ENCODE data around the gene TEX9. TPM values are rescaled to one million over a fixed set of nuclear protein-coding genes. Genes with fewer than 3 reads are reported as not detected.

The TEX9 gene
- total and polyA plus RNA-seq, 4 experiments from 2014 or later: 0.37 to 2.3 (median 2.2) TPM; not detected in 1

- H3K27me3 ChIP-seq (ENCODE audit: insufficient read depth, low read length): no peaks in the 10 kb centered on the region
- no peak overlapping the region for H3K4me3 Mint-ChIP-seq
- H3K4me3 ChIP-seq (ENCODE audit: low read length in 2 of 2): no peak overlapping the region
- ChIA-PET POLR2A (ENCODE audit: partially characterized antibody) (no interaction called here), CTCF (ENCODE audit: partially characterized antibody) (no interaction called here)
- intact Hi-C loops (cut with micrococcal nuclease): no loop called here
- no peak overlapping the region for H3K27ac Mint-ChIP-seq
- no peak for DNase-seq
- H3K36me3 ChIP-seq (ENCODE audit: insufficient read depth, low read length): no peaks in the 10 kb centered on the region
- H3K27ac ChIP-seq (ENCODE audit: low read depth, low read length): no peak overlapping the region
- peaks cover 0 to 3% of the 10 kb centered on the region in 2 donors for H3K36me3 Mint-ChIP-seq
- peaks cover 0 to 3% of the 10 kb centered on the region in 2 donors for H3K9me3 ChIP-seq (ENCODE audit: control insufficient read depth in 1 of 2, low read length in 2 of 2)
- no peaks in the 10 kb centered on the region for H3K4me1 Mint-ChIP-seq
- H3K9me3 Mint-ChIP-seq: peaks cover 0 to 52% (median 47%) of the 10 kb centered on the region in 8 donors
- peaks cover 0 to 2% of the 10 kb centered on the region in 2 donors for H3K27me3 Mint-ChIP-seq
- H3K4me1 ChIP-seq (ENCODE audit: insufficient read depth, low read length): no peaks in the 10 kb centered on the region
These were observed 37.3 kb upstream of the TEX9 start for GRCh38 chr15:56327721-56328502.

GRCh38 chr15:56337084-56337725 lies 28.0 kb upstream of the TEX9 start:
- Histone ChIP-seq H3K27ac (ENCODE audit: low read depth, low read length) (no peak overlapping the region), H3K36me3 (ENCODE audit: insufficient read depth, low read length) (no peaks in the 10 kb centered on the region), H3K9me3 (ENCODE audit: control insufficient read depth in 1 of 2, low read length in 2 of 2) (no peaks in the 10 kb centered on the region), H3K4me1 (ENCODE audit: insufficient read depth, low read length) (no peaks in the 10 kb centered on the region), H3K27me3 (ENCODE audit: insufficient read depth, low read length) (no peaks in the 10 kb centered on the region), H3K4me3 (ENCODE audit: low read length in 2 of 2) (no peak overlapping the region)
- no peak for DNase-seq
- intact Hi-C loops (cut with micrococcal nuclease): no loop called here
- POLR2A ChIA-PET (ENCODE audit: partially characterized antibody): no interaction called here
- no peak overlapping the region for H3K4me3 Mint-ChIP-seq
- peaks cover 0 to 3% of the 10 kb centered on the region in 2 donors for H3K36me3 Mint-ChIP-seq
- H3K27me3 Mint-ChIP-seq: peaks cover 1 to 8% of the 10 kb centered on the region in 2 donors
- no peak overlapping the region for H3K27ac Mint-ChIP-seq
- peaks cover 6 to 46% (median 32%) of the 10 kb centered on the region in 8 donors for H3K9me3 Mint-ChIP-seq
- no peaks in the 10 kb centered on the region for H3K4me1 Mint-ChIP-seq
- CTCF ChIA-PET (ENCODE audit: partially characterized antibody): no interaction called here

GRCh38 chr15:56339594-56339993 lies 25.6 kb upstream of the TEX9 start:
- ChIA-PET POLR2A (ENCODE audit: partially characterized antibody) (no interaction called here), CTCF (ENCODE audit: partially characterized antibody) (no interaction called here)
- peaks cover 2 to 23% (median 15%) of the 10 kb centered on the region in 8 donors for H3K9me3 Mint-ChIP-seq
- H3K4me3 ChIP-seq (ENCODE audit: low read length in 2 of 2): no peak overlapping the region
- peaks cover 1 to 8% of the 10 kb centered on the region in 2 donors for H3K27me3 Mint-ChIP-seq
- H3K9me3 ChIP-seq (ENCODE audit: control insufficient read depth in 1 of 2, low read length in 2 of 2): no peaks in the 10 kb centered on the region
- H3K27ac Mint-ChIP-seq: no peak overlapping the region
- no peak for DNase-seq
- H3K27me3 ChIP-seq (ENCODE audit: insufficient read depth, low read length): no peaks in the 10 kb centered on the region
- no peak overlapping the region for H3K27ac ChIP-seq (ENCODE audit: low read depth, low read length)
- H3K36me3 ChIP-seq (ENCODE audit: insufficient read depth, low read length): no peaks in the 10 kb centered on the region
- H3K36me3 Mint-ChIP-seq: no peaks in the 10 kb centered on the region
- no peak overlapping the region for H3K4me3 Mint-ChIP-seq
- no peaks in the 10 kb centered on the region for H3K4me1 Mint-ChIP-seq
- H3K4me1 ChIP-seq (ENCODE audit: insufficient read depth, low read length): no peaks in the 10 kb centered on the region
- intact Hi-C loops (cut with micrococcal nuclease): no loop called here

GRCh38 chr15:56341201-56341600 lies 24.0 kb upstream of the TEX9 start:
- POLR2A ChIA-PET (ENCODE audit: partially characterized antibody): no interaction called here
- no peak overlapping the region for H3K4me3 Mint-ChIP-seq
- H3K27me3 ChIP-seq (ENCODE audit: insufficient read depth, low read length): no peaks in the 10 kb centered on the region

GRCh38 chr15:56342653-56343052 lies 22.6 kb upstream of the TEX9 start:
- Mint-ChIP-seq H3K36me3 (no peaks in the 10 kb centered on the region), H3K27ac (no peak overlapping the region), H3K9me3 (peaks cover 0 to 10% (median 6%) of the 10 kb centered on the region in 8 donors), H3K4me3 (no peak overlapping the region), H3K27me3 (peaks cover 5 to 8% of the 10 kb centered on the region in 2 donors), H3K4me1 (no peaks in the 10 kb centered on the region)
- Histone ChIP-seq H3K27ac (ENCODE audit: low read depth, low read length) (no peak overlapping the region), H3K27me3 (ENCODE audit: insufficient read depth, low read length) (no peaks in the 10 kb centered on the region), H3K36me3 (ENCODE audit: insufficient read depth, low read length) (no peaks in the 10 kb centered on the region), H3K4me1 (ENCODE audit: insufficient read depth, low read length) (no peaks in the 10 kb centered on the region), H3K4me3 (ENCODE audit: low read length in 2 of 2) (no peak overlapping the region), H3K9me3 (ENCODE audit: control insufficient read depth in 1 of 2, low read length in 2 of 2) (no peaks in the 10 kb centered on the region)
- ChIA-PET POLR2A (ENCODE audit: partially characterized antibody) (no interaction called here), CTCF (ENCODE audit: partially characterized antibody) (no interaction called here)
- DNase-seq: no peak
- intact Hi-C loops (cut with micrococcal nuclease): no loop called here

More at GRCh38 chr15:56341201-56341600, 24.0 kb upstream of the TEX9 start:
- no peaks in the 10 kb centered on the region for H3K9me3 ChIP-seq (ENCODE audit: control insufficient read depth in 1 of 2, low read length in 2 of 2)
- no peaks in the 10 kb centered on the region for H3K36me3 Mint-ChIP-seq
- H3K36me3 ChIP-seq (ENCODE audit: insufficient read depth, low read length): no peaks in the 10 kb centered on the region
- no peaks in the 10 kb centered on the region for H3K4me1 ChIP-seq (ENCODE audit: insufficient read depth, low read length)
- H3K4me3 ChIP-seq (ENCODE audit: low read length in 2 of 2): no peak overlapping the region
- peaks cover 5 to 8% of the 10 kb centered on the region in 2 donors for H3K27me3 Mint-ChIP-seq
- peaks cover 0 to 16% (median 8%) of the 10 kb centered on the region in 8 donors for H3K9me3 Mint-ChIP-seq
- DNase-seq: no peak
- H3K27ac Mint-ChIP-seq: no peak overlapping the region
- intact Hi-C loops (cut with micrococcal nuclease): no loop called here
- H3K4me1 Mint-ChIP-seq: no peaks in the 10 kb centered on the region
- CTCF ChIA-PET (ENCODE audit: partially characterized antibody): no interaction called here
- no peak overlapping the region for H3K27ac ChIP-seq (ENCODE audit: low read depth, low read length)

GRCh38 chr15:56343879-56344278 lies 21.3 kb upstream of the TEX9 start:
- POLR2A ChIA-PET (ENCODE audit: partially characterized antibody): no interaction called here
- H3K36me3 Mint-ChIP-seq: no peaks in the 10 kb centered on the region

GRCh38 chr15:56344336-56344735 lies 20.9 kb upstream of the TEX9 start:
- ChIA-PET CTCF (ENCODE audit: partially characterized antibody) (no interaction called here), POLR2A (ENCODE audit: partially characterized antibody) (no interaction called here)
- Mint-ChIP-seq H3K27ac (no peak overlapping the region), H3K9me3 (peaks cover 0 to 9% (median 3%) of the 10 kb centered on the region in 8 donors), H3K36me3 (no peaks in the 10 kb centered on the region), H3K27me3 (peaks cover 5 to 8% of the 10 kb centered on the region in 2 donors), H3K4me1 (no peaks in the 10 kb centered on the region), H3K4me3 (no peak overlapping the region)
- Histone ChIP-seq H3K4me3 (ENCODE audit: low read length in 2 of 2) (no peak overlapping the region), H3K9me3 (ENCODE audit: control insufficient read depth in 1 of 2, low read length in 2 of 2) (no peaks in the 10 kb centered on the region), H3K27ac (ENCODE audit: low read depth, low read length) (no peak overlapping the region), H3K36me3 (ENCODE audit: insufficient read depth, low read length) (no peaks in the 10 kb centered on the region), H3K4me1 (ENCODE audit: insufficient read depth, low read length) (no peaks in the 10 kb centered on the region), H3K27me3 (ENCODE audit: insufficient read depth, low read length) (no peaks in the 10 kb centered on the region)
- intact Hi-C loops (cut with micrococcal nuclease): no loop called here
- DNase-seq: no peak

More at GRCh38 chr15:56343879-56344278, 21.3 kb upstream of the TEX9 start:
- Histone ChIP-seq H3K9me3 (ENCODE audit: control insufficient read depth in 1 of 2, low read length in 2 of 2) (no peaks in the 10 kb centered on the region), H3K4me1 (ENCODE audit: insufficient read depth, low read length) (no peaks in the 10 kb centered on the region), H3K36me3 (ENCODE audit: insufficient read depth, low read length) (no peaks in the 10 kb centered on the region), H3K4me3 (ENCODE audit: low read length in 2 of 2) (no peak overlapping the region), H3K27me3 (ENCODE audit: insufficient read depth, low read length) (no peaks in the 10 kb centered on the region), H3K27ac (ENCODE audit: low read depth, low read length) (no peak overlapping the region)
- DNase-seq: no peak
- Mint-ChIP-seq H3K27me3 (peaks cover 5 to 8% of the 10 kb centered on the region in 2 donors), H3K9me3 (peaks cover 0 to 9% (median 3%) of the 10 kb centered on the region in 8 donors), H3K4me3 (no peak overlapping the region), H3K27ac (no peak overlapping the region), H3K4me1 (no peaks in the 10 kb centered on the region)
- CTCF ChIA-PET (ENCODE audit: partially characterized antibody): no interaction called here
- intact Hi-C loops (cut with micrococcal nuclease): no loop called here
